Activated T-helper 1 cell treated with anti-CD3 and anti-CD28 coated beads, Interleukin-12 subunit alpha, Interleukin-12 subunit beta, Interleukin-2, Interleukin-4 antibody, amounts not matched to agents 30 ng/mL and 10 ng/mL and 1 ng/mL, durations not matched to agents 14 hours and 24 hours and 36 hours (primary cell): ENCODE measurements around the gene MRPS18A. TPM values are rescaled to one million over a fixed set of nuclear protein-coding genes. Genes with fewer than 3 reads are reported as not detected.
A peak's percentile ranks its signal among the peaks of the same experiment; 100 is the strongest.

Source experiments
- DNase-seq: peaks from one replicate; pipeline ENCODE4 v3.0.0; 2021; ENCODE audit warnings: low spot score
- H3K27ac Mint-ChIP-seq: one replicate; pipeline ENCODE4 v1.8.0; 2021; ENCODE audit warnings: mild to moderate bottlenecking, mixed read lengths
- H3K27me3 Mint-ChIP-seq: one replicate; pipeline ENCODE4 v1.8.0; 2022; ENCODE audit warnings: mild to moderate bottlenecking, moderate library complexity, mixed read lengths; ENCODE audit not compliant: insufficient read depth
- H3K36me3 Mint-ChIP-seq: one replicate; pipeline ENCODE4 v1.8.0; 2021; ENCODE audit warnings: low read depth, mixed read lengths
- H3K4me1 Mint-ChIP-seq: one replicate; pipeline ENCODE4 v1.8.0; 2021; ENCODE audit warnings: low read depth, mixed read lengths
- H3K4me3 Mint-ChIP-seq: one replicate; pipeline ENCODE4 v1.8.0; 2021; ENCODE audit warnings: mild to moderate bottlenecking, moderate library complexity, mixed read lengths
- H3K9me3 Mint-ChIP-seq: one replicate; pipeline ENCODE4 v1.8.0; 2021; ENCODE audit warnings: mixed read lengths
- intact Hi-C: fragments of 100-400 bp; cut with micrococcal nuclease; formaldehyde crosslinking; loops from one replicate; pipeline ENCODE4 v1.15.1; 2024
- total RNA-seq: library from RNA; stranded (reverse); gene quantifications from 2 replicates; pipeline ENCODE4 v1.2.3, GENCODE V29; 2022

The MRPS18A gene
- total RNA-seq, 1 donor from 2014 or later = 55.9 TPM

DNA sequence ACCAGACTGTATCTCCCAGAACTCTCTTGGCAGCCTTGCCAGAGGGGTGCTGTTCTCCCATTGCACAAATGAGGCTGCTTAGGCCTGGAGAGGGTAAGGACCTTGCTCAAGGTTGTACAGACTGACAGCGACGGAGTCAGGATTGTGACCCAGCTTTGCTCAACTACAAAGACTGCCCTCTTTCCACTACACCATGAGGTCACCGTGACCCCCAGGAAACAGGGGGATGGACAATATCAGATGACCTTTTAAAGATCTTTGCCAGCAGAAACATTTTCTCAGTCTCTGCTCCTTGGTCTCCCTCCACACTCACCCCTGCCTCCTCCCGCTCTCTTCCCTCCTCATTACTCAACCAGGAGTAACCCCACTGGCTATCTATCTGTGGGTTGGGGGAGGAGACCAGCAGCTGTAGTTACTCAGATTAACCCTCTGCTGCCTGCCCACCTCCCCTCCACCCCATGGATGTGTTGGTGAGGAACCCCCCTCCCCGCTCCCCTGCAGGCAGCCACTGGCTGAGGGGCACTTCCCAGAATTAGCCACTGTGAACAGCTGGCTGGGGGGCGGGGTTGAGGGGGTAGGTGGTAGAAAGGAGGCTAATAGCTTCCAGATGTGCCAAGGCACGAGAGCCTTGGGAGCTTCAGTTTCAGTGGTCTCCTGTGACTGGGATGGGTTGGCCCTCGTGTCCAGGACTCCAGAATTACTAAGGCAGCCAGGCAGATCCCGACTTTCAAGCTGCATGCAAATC is 26.9 kb upstream of the MRPS18A start:
- Mint-ChIP-seq H3K4me1 (peaks cover 17% of the 10 kb centered on the region), H3K36me3 (no peaks in the 10 kb centered on the region), H3K27me3 (peaks cover 12% of the 10 kb centered on the region), H3K27ac (no peak overlapping the region), H3K9me3 (no peaks in the 10 kb centered on the region), H3K4me3 (no peak overlapping the region)
- intact Hi-C loops = no loop called here
- no peak for DNase-seq

DNA sequence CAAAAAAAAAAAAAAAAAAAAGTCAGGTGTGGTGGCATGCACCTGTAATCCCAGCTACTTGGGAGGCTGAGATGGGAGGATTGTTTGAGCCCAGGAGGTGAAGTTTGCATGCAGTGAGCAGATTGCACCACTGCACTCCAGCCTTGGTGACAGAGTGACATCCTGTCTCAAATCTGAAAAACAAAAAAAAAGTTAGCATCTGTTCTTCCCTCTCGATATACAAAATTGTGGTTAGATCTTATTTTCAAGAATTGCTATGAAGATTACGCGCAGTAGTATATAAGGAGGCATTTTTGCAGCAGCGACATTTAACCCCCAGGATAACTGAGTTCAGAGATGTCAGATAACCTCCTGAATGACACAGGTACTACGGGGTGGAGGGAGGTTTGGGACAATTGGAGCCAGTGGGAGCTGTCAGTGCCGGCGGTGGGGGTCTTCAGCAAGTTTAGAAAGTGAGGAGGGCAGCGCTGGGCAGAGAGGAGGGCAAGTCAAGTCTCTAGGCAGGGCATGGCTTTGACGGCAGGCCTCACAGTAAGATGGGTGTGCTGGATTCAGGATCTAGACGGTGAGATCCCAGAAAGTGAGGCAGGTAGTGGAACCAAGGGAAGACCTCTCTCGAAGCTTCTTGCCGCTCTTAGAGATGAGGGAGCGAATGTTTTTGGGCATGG is 26.2 kb upstream of the MRPS18A start:
- Mint-ChIP-seq H3K4me1 (peaks cover 24% of the 10 kb centered on the region), H3K36me3 (no peaks in the 10 kb centered on the region), H3K27ac (no peak overlapping the region), H3K4me3 (no peak overlapping the region), H3K9me3 (no peaks in the 10 kb centered on the region), H3K27me3 (peaks cover 12% of the 10 kb centered on the region)
- intact Hi-C loops = no loop called here
- DNase-seq = no peak

DNA sequence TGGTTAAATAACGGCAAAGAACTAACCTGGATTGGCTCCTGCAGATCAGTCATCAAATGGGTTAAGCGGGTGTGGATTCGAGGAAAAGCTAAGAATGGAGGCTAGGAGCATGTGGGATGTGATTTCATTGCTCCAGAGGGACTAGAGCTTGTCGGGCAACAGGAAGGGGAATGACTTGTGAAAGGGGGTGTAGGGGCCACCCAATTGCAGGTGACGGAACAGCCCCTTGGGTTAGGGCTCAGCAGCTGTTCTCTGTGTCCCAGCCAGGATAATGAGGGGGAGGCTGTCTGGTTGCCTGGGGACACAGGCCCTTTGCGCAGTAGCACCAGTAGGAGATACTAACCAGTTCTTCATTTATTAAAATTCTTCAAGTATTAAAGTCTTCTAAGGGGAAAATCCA is 25.0 kb upstream of the MRPS18A start:
- intact Hi-C loops = no loop called here
- no peak for DNase-seq
- Mint-ChIP-seq H3K27me3 (peaks cover 12% of the 10 kb centered on the region), H3K9me3 (no peaks in the 10 kb centered on the region), H3K36me3 (no peaks in the 10 kb centered on the region), H3K27ac (no peak overlapping the region), H3K4me1 (peaks cover 24% of the 10 kb centered on the region), H3K4me3 (no peak overlapping the region)

DNA sequence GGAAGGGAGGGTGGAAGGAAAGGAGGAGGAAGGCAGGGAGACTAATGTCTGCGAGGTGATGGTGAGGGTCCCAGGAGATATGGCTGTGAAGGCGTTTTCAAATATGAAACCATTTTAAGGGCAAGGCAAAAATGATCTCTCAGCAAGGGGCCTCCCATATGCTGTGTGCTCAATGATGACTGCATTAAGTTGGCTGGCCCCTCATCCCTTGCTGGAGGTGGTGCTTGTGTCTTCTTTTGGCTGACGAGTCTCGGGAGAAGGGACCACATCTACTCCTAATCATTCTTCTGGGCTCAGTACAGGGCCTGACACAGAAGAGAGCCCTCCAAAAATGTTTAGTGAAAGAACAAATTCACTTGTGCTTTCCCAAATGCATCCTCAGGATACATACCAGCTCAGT is 23.0 kb upstream of the MRPS18A start:
- Mint-ChIP-seq H3K9me3 (no peaks in the 10 kb centered on the region), H3K27me3 (peaks cover 14% of the 10 kb centered on the region), H3K27ac (no peak overlapping the region), H3K4me1 (peaks cover 30% of the 10 kb centered on the region), H3K4me3 (no peak overlapping the region), H3K36me3 (no peaks in the 10 kb centered on the region)
- DNase-seq = no peak
- intact Hi-C loops = no loop called here

DNA sequence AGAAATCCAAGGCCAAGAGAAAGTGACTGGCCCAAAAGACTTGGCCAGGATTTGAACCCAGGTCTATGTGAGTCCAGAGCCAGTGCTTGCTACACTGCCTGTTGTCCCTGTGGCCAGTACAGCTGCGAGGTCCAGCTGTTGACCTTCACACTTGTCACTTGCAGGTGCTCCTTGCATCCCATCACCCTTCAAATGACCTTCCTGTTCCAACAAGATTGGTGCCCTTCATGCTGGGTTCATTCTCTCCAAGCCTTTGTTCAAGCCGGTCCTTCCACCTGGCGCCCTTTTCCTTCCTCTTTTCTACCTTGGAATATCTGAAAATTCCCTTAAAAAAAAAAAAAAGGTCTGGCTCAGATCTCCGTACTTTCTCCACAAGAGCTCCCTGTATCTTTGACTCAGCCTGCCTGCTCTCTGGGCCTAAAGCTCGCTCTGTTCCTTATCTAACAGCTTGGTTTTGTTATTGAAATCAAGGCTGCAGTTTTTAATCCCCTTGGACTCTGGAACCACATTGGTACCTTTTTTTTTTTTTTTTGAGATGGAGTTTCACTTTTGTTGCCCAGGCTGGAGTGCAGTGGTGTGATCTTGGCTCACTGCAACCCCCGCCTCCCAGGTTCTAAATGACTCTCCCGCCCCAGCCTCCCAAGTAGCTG is 22.2 kb upstream of the MRPS18A start:
- Mint-ChIP-seq H3K4me1 (peaks cover 30% of the 10 kb centered on the region), H3K9me3 (no peaks in the 10 kb centered on the region), H3K27ac (peak overlapping the region; percentile 35), H3K36me3 (no peaks in the 10 kb centered on the region), H3K4me3 (no peak overlapping the region), H3K27me3 (peaks cover 12% of the 10 kb centered on the region)
- intact Hi-C loops = loop anchor here (1.0 to 2.0 kb wide), 4 partner anchors 15 to 417 kb away; partner anchors contain the start of gene MRPS18A
- DNase-seq = no peak

DNA sequence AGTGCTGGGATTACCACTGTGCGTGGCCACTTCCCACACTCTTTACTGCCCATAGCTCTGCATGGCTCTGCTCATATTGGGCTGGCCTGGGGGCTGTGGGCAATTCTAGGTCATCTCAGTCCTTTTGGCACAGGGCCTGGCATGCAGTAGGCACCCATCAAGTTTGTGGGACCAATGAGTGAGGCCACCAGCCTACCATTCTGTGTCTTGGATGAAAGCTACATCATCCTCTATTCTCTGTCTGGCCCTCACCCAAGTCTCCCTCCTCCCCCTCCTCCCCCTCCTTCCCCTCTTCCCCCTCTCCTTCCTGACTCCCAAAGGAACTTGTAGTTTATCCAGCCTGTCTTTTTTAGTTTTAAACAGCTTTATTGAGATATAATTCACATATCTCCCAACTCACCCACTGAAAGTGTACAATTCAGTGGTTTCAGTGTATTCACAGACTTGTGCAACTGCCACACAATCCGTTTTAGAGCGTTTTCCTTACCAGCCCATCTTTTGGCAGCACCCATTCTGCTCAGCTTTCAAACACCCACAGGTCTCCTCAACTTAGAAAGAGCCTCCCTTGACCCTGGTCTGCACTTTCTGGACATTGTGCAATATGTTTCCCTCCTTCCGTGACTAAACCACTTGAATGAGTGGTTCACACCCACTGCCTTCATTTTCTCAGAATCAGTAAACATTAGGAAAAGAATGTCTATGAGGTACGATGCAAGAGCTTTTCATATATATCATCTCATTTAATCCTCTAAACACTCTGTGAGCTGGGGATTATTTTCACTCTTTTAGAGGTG is 21.5 kb upstream of the MRPS18A start:
- DNase-seq = no peak
- H3K4me1 Mint-ChIP-seq = peaks cover 30% of the 10 kb centered on the region
- H3K27ac Mint-ChIP-seq = peak overlapping the region; percentile 50
- peaks cover 16% of the 10 kb centered on the region for H3K27me3 Mint-ChIP-seq
- intact Hi-C loops = loop anchor here (1.0 to 2.0 kb wide), 4 partner anchors 16 to 417 kb away; partner anchors contain the start of gene MRPS18A
- H3K4me3 Mint-ChIP-seq = no peak overlapping the region
- H3K36me3 Mint-ChIP-seq = no peaks in the 10 kb centered on the region
- H3K9me3 Mint-ChIP-seq = no peaks in the 10 kb centered on the region

DNA sequence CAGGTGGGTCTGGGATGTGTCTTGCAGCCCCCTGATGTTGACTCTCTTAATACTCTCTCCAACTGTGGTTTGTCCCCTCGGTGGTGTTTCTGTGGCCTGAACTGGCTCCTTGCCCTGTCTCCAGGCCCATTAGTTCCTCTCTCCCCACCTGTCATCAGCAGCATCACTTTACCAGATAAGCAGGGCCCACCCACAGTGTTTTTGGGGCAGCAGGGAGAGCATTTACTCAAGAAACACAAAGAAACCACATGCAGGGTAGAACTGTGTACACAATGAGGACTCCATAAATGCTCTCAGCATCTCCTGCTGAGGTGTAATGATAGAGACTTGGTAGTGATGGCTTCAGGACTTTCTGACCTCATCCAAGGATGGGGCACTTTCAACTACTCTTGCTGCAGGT is 20.2 kb upstream of the MRPS18A start:
- peaks cover 21% of the 10 kb centered on the region for H3K27me3 Mint-ChIP-seq
- H3K4me1 Mint-ChIP-seq = peaks cover 30% of the 10 kb centered on the region
- H3K9me3 Mint-ChIP-seq = no peaks in the 10 kb centered on the region
- H3K27ac Mint-ChIP-seq = no peak overlapping the region
- no peaks in the 10 kb centered on the region for H3K36me3 Mint-ChIP-seq
- intact Hi-C loops = loop anchor here (2.0 kb wide), 1 partner anchor 17 kb away; no protein-coding TSS in a partner anchor
- no peak overlapping the region for H3K4me3 Mint-ChIP-seq
- DNase-seq = no peak

DNA sequence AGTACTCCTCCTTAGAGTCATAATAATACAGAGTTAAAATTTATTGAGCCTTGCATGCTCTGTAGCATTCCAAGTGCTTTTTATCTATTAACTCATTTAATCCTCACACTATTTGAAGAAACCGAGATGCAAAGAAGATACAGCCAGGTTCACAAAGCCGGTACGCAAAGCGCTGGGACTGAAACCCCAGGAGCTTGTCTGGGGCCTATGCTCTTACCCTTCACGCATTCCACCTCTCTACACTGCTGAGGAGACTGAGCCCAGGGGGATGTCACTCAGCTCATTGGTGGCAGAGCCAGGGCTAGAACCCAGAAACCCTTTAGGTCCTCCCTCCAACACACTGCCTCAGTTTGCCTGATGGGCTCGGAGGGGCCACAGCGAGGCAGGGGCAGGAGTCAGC is 19.7 kb upstream of the MRPS18A start:
- no peaks in the 10 kb centered on the region for H3K36me3 Mint-ChIP-seq
- intact Hi-C loops = no loop called here
- DNase-seq = no peak
- H3K27ac Mint-ChIP-seq = no peak overlapping the region
- peaks cover 21% of the 10 kb centered on the region for H3K27me3 Mint-ChIP-seq
- no peaks in the 10 kb centered on the region for H3K9me3 Mint-ChIP-seq
- H3K4me1 Mint-ChIP-seq = peaks cover 34% of the 10 kb centered on the region
- H3K4me3 Mint-ChIP-seq = no peak overlapping the region

DNA sequence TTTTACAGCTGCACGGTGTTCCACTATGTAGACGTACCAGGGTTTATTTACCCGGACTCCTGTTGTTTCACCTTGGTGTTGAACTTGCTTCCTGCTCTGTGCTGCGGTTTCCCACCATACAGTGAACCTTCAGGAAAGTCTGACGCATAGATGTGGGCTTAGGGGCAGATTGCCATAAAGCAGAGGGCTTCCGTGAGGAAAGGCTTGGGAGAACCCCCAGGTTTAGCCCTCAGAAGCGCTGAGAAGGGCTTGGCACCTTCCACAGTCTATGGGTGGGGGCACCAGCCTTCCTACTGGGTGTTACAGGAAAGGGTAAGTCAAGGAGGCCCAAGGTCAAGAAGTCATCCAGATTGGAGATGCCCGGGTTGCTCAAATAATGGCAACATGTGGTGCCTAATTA is 19.2 kb upstream of the MRPS18A start:
- no peak overlapping the region for H3K4me3 Mint-ChIP-seq
- intact Hi-C loops = no loop called here
- no peak overlapping the region for H3K27ac Mint-ChIP-seq
- no peaks in the 10 kb centered on the region for H3K36me3 Mint-ChIP-seq
- no peaks in the 10 kb centered on the region for H3K9me3 Mint-ChIP-seq
- H3K4me1 Mint-ChIP-seq = peaks cover 33% of the 10 kb centered on the region
- peaks cover 23% of the 10 kb centered on the region for H3K27me3 Mint-ChIP-seq
- no peak for DNase-seq

DNA sequence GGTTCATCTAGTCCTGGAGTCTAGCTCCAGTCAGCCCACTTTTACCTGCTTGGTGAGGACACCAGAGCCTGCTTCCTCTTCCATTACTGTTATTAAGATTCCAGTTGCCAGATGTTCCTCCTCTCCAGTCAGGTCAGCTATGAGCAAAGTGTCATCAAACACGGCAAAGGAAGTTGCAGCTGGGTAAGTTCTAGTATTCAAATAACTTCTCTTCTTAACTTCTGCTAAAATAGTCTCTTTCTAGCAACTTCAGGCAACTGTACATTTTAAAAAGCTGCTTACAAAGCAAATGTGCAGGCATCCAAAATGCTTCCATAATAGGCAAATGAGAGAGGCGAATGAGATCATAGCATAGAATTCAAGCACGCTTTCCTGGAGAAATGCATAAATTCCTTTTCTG is 18.4 kb upstream of the MRPS18A start:
- intact Hi-C loops = no loop called here
- no peak overlapping the region for H3K27ac Mint-ChIP-seq
- peaks cover 24% of the 10 kb centered on the region for H3K27me3 Mint-ChIP-seq
- peaks cover 25% of the 10 kb centered on the region for H3K4me1 Mint-ChIP-seq
- no peaks in the 10 kb centered on the region for H3K9me3 Mint-ChIP-seq
- H3K36me3 Mint-ChIP-seq = no peaks in the 10 kb centered on the region
- DNase-seq = no peak
- no peak overlapping the region for H3K4me3 Mint-ChIP-seq

DNA sequence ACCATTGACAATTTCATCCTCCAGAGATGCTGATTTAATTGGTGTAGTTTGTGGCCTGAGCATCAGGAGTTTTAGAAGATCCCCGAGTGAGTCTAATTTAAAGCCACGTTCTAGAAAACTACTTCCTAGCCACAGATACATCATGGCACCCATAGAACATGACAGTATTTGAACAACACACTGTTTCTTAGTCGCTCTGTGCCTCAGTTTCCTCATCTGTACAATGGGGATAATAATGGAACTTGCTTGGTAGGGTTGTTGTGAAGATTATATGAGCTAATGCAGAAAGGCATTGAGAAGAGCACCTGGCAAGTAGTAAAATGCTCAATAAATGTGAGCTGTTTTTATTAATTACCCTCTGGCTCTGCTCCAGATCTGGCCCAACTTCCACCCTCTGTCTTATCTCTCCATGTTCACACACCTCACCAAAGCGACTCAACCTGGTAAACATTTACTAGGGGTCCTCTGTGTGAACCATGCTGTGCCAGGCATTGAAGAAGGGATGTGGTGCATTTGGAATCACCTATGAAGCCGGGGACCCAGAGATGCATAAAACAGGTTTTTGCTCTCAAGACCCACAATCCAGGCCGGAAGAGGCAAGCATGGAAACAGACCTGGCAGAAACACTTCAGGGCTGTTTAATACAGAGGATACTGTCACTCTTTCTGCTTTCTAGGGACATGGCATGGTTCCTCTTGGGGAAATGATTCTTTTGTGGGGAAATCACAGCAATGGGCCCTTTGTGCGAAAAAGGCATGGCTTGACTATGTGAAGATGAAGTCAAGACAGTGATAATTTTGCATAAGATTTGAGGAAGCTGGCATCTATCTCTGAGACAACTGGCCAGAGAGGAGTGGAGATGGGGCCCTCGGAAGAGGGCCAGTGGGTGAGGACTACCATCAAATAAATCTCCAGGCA is 16.2 kb upstream of the MRPS18A start:
- no peak for DNase-seq
- Mint-ChIP-seq H3K27me3 (peaks cover 27% of the 10 kb centered on the region), H3K27ac (no peak overlapping the region), H3K4me3 (no peak overlapping the region), H3K4me1 (peaks cover 10% of the 10 kb centered on the region), H3K36me3 (no peaks in the 10 kb centered on the region), H3K9me3 (no peaks in the 10 kb centered on the region)
- intact Hi-C loops = no loop called here
